Measurements from ENCODE around the gene BABAM2. TPM values are rescaled to one million over a fixed set of nuclear protein-coding genes. Genes with fewer than 3 reads are reported as not detected.

Gene BABAM2
- total RNA-seq, 1 experiment from 2014 or later, result 43.5 TPM

GRCh38 chr2:28342081-28342967 is 451.8 kb downstream of the BABAM2 start:
- Mint-ChIP-seq H3K27me3 (ENCODE audit: unreplicated experiment) (no peaks in the 10 kb centered on the region), H3K4me1 (ENCODE audit: low read depth, unreplicated experiment) (peaks cover 15% of the 10 kb centered on the region), H3K36me3 (ENCODE audit: insufficient read depth, unreplicated experiment) (no peaks in the 10 kb centered on the region), H3K9me3 (ENCODE audit: low read depth, unreplicated experiment) (no peaks in the 10 kb centered on the region), H3K4me3 (ENCODE audit: low read depth, unreplicated experiment) (no peak overlapping the region), H3K27ac (ENCODE audit: unreplicated experiment) (no peak overlapping the region)
- BruUV-seq (replicated peaks), result no TSS peak
- intact Hi-C loops (cut with micrococcal nuclease; ENCODE audit: unreplicated experiment), result no loop called here
- CTCF ChIA-PET, result interaction anchor here (1.2 kb wide), 1 partner anchor 62 kb away, joined by 3 read pairs; no protein-coding TSS in a partner anchor
- no peak for TF ChIP-seq CTCF (IDR thresholded peaks at IDR 0.05; ENCODE audit: unreplicated experiment)
- no peak for DNase-seq

GRCh38 chr2:28343184-28343942 is 452.8 kb downstream of the BABAM2 start:
- no peak for DNase-seq
- Mint-ChIP-seq H3K4me1 (ENCODE audit: low read depth, unreplicated experiment) (peaks cover 15% of the 10 kb centered on the region), H3K27me3 (ENCODE audit: unreplicated experiment) (no peaks in the 10 kb centered on the region), H3K36me3 (ENCODE audit: insufficient read depth, unreplicated experiment) (no peaks in the 10 kb centered on the region), H3K9me3 (ENCODE audit: low read depth, unreplicated experiment) (no peaks in the 10 kb centered on the region), H3K27ac (ENCODE audit: unreplicated experiment) (no peak overlapping the region), H3K4me3 (ENCODE audit: low read depth, unreplicated experiment) (no peak overlapping the region)
- CTCF ChIA-PET, result interaction anchor here (0.6 kb wide), 1 partner anchor 90 kb away, joined by 5 read pairs; no protein-coding TSS in a partner anchor
- no TSS peak for BruUV-seq (replicated peaks)
- TF ChIP-seq CTCF (IDR thresholded peaks at IDR 0.05; ENCODE audit: unreplicated experiment), result no peak
- intact Hi-C loops (cut with micrococcal nuclease; ENCODE audit: unreplicated experiment), result no loop called here

GRCh38 chr2:28343971-28344715 is 453.6 kb downstream of the BABAM2 start:
- no peak for TF ChIP-seq CTCF (IDR thresholded peaks at IDR 0.05; ENCODE audit: unreplicated experiment)
- CTCF ChIA-PET, result interaction anchor here (0.6 to 1.0 kb wide), 2 partner anchors 11 to 91 kb away, joined by 4 to 5 read pairs; no protein-coding TSS in a partner anchor
- no peak overlapping the region for H3K4me3 Mint-ChIP-seq (ENCODE audit: low read depth, unreplicated experiment)

GRCh38 chr2:28344756-28345373 is 454.3 kb downstream of the BABAM2 start:
- CTCF ChIA-PET, result interaction anchor here (1.0 kb wide), 1 partner anchor 11 kb away, joined by 4 read pairs; no protein-coding TSS in a partner anchor
- no peaks in the 10 kb centered on the region for H3K36me3 Mint-ChIP-seq (ENCODE audit: insufficient read depth, unreplicated experiment)
- H3K27me3 Mint-ChIP-seq (ENCODE audit: unreplicated experiment), result no peaks in the 10 kb centered on the region
- BruUV-seq (replicated peaks), result no TSS peak
- no peak for DNase-seq
- no peak for TF ChIP-seq CTCF (IDR thresholded peaks at IDR 0.05; ENCODE audit: unreplicated experiment)
- H3K4me1 Mint-ChIP-seq (ENCODE audit: low read depth, unreplicated experiment), result peaks cover 6% of the 10 kb centered on the region
- no peak overlapping the region for H3K4me3 Mint-ChIP-seq (ENCODE audit: low read depth, unreplicated experiment)
- no peak overlapping the region for H3K27ac Mint-ChIP-seq (ENCODE audit: unreplicated experiment)
- no peaks in the 10 kb centered on the region for H3K9me3 Mint-ChIP-seq (ENCODE audit: low read depth, unreplicated experiment)
- intact Hi-C loops (cut with micrococcal nuclease; ENCODE audit: unreplicated experiment), result no loop called here

More at GRCh38 chr2:28343971-28344715, 453.6 kb downstream of the BABAM2 start:
- intact Hi-C loops (cut with micrococcal nuclease; ENCODE audit: unreplicated experiment), result no loop called here
- Mint-ChIP-seq H3K9me3 (ENCODE audit: low read depth, unreplicated experiment) (no peaks in the 10 kb centered on the region), H3K27me3 (ENCODE audit: unreplicated experiment) (no peaks in the 10 kb centered on the region), H3K27ac (ENCODE audit: unreplicated experiment) (no peak overlapping the region), H3K4me1 (ENCODE audit: low read depth, unreplicated experiment) (peaks cover 10% of the 10 kb centered on the region), H3K36me3 (ENCODE audit: insufficient read depth, unreplicated experiment) (no peaks in the 10 kb centered on the region)
- DNase-seq, result no peak
- BruUV-seq (replicated peaks), result no TSS peak
